ENCODE data around the gene TSHB.

TSHB gene

DNA sequence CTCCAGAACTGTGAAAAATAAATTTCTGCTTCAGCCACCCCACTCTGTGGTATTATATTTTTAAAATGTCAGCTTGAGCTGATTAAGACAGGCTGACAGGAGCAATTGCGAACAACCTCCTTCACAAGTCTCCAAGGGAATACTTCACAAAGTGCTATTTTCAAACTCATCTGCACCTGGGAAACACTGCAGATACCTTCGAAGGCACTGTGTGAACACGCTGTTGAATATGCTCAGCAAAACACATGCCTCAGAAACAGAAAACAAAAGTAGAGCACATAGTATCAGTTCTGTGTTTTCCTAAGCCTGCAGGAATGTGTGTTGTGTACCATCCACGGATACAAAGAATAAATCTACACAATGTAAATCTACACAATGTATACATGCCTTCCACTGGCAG lies 49.1 kb downstream of the TSHB start:
- in situ Hi-C loops (cut with MboI; ENCODE audit: low pct_unique_long_range_greater_than_20kb, low sequenced_read_pairs, unreplicated experiment): no loop called here
- TF ChIP-seq, protein P1, sequence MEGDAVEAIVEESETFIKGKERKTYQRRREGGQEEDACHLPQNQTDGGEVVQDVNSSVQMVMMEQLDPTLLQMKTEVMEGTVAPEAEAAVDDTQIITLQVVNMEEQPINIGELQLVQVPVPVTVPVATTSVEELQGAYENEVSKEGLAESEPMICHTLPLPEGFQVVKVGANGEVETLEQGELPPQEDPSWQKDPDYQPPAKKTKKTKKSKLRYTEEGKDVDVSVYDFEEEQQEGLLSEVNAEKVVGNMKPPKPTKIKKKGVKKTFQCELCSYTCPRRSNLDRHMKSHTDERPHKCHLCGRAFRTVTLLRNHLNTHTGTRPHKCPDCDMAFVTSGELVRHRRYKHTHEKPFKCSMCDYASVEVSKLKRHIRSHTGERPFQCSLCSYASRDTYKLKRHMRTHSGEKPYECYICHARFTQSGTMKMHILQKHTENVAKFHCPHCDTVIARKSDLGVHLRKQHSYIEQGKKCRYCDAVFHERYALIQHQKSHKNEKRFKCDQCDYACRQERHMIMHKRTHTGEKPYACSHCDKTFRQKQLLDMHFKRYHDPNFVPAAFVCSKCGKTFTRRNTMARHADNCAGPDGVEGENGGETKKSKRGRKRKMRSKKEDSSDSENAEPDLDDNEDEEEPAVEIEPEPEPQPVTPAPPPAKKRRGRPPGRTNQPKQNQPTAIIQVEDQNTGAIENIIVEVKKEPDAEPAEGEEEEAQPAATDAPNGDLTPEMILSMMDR (IDR thresholded peaks at IDR 0.05; ENCODE audit: extremely low read depth, insufficient read depth, missing control alignments): no peak
- no peak for DNase-seq (ENCODE audit: low spot score)

DNA sequence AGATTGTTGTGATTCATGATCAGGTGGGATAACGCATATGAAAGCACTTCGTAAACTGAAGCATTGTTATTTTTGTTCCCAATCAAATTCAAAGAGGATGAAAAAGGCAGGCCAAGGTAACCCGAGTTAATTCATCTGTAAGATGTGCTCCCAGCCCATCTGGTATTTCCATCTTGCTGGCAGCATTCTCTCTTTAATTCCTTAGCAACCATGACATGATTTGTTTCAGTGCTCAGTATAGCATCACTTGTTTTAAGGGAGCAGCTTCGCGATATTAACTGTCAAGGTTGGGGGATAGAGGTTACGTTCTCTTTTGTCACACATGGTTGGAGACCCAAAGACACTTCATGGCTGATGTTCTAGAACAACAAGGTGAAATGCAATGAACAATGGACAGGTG lies 53.3 kb downstream of the TSHB start:
- TF ChIP-seq, protein P1 (IDR thresholded peaks at IDR 0.05; ENCODE audit: extremely low read depth, insufficient read depth, missing control alignments): no peak
- in situ Hi-C loops (cut with MboI; ENCODE audit: low pct_unique_long_range_greater_than_20kb, low sequenced_read_pairs, unreplicated experiment): no loop called here
- DNase-seq (ENCODE audit: low spot score): no peak

Data from GM13977 (cell line).